Measurements from ENCODE around the gene FOSL1.
A peak's percentile ranks its signal among the peaks of the same experiment; 100 is the strongest.

The FOSL1 gene

DNA sequence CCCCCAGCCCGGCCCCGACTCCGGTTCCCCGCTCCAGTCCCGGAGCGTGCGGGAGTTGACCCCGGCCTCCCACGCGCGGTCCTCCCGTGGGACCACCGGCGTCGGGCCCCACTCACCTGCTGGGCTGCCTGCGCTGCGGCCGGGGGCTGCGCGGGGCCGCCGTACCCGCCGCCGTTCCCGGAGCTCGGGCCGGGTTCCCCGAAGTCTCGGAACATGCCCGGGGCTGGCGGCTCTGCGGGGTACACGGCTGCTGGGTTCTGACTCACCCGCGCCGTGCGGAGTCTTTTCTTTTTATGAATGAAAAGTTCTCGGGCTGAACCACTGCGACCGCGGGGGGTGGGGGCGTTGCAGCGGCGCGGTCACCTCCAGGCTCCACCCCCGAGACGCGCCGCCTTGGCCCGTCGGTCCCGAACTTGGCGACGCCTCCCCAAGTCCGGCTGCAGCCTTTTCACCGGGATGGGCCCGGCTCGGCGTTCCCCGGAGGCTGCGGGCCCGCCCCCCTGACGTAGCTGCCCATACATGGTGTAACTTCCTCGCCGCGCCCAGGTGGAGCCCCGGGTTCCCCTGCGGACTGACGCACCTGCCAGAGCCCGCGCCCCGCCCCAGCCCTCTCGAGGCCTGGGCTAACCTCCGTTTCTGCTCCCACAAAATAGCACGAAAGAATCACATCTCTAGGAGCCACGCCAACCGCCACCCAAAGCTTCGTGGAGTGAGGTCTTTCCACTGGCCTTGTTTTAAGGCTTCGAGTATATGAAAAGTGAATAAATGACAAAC lies at the start of gene FOSL1:
TSS of gene FOSL1 (minus strand) at position 264 of the 774 bp plus-strand sequence. CDS start at position 215, 49 bp downstream.
- peak; percentile 97 for DNase-seq

DNA sequence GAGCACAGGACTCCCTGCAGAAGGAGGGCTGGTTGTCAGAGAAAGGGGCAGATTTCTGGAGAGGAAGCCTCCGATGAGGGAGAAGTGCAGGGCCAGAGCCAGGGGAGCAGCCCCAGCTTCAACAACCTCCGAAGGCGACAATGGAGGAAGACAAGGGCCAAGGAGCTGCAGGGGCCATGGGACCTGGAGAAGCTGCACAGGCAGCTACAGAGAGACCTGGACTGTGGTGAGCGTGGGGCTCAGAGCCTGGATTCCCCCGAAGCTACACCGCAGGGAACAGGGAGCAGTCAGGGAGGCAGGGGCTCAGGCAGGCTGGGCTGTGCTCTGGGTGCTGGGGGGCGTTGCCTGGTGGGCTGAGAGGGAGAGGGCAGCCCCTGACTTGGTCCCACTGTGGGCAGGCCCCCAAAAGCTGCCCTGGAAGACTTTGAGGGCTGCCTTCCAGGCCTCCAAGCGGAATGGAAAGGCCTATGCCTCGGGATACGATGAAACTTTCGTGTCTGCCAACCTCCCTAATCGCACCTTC lies 47.5 kb upstream of the FOSL1 start:
- no peak for DNase-seq

DNA sequence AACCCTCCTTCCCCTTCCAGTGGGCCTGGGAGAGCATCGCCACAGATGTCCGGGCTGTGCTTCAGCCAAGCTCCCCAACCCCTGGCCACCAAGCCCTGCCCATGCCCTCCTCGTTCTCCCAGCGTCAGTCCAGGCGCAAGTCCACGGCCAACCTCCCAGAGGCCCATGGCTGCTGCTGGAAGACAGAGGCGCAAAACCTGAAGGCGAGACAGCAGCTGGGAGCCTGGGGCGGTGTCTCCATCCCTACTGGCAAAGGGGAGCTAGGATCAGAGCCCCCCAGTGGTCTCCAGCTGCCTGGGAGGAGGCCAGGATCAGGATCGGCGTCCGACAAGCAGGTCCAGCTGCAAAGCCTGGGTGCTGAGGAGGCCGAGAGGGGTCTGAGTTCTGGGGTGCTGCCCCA lies 46.9 kb upstream of the FOSL1 start:
- DNase-seq = no peak

DNA sequence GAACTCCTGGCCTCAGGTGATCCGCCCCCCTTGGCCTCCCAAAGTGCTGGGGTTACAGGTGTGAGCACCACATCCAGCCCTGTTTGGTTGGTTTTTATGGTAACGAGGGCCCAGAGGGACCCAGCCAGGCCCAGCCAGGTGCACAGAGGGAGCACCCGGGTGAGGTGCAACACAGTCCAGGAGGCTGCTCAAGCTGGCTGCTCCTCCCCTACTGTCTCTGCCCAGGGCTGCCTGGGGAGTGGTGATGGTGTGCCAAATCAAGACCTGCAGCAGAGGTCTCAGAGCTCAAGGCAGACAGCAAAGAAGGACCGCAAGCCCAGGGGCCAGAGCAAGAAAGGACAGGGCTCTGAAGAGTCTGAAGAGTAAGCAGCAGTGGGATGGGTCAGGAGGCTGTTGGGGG lies 46.5 kb upstream of the FOSL1 start:
- DNase-seq = no peak

DNA sequence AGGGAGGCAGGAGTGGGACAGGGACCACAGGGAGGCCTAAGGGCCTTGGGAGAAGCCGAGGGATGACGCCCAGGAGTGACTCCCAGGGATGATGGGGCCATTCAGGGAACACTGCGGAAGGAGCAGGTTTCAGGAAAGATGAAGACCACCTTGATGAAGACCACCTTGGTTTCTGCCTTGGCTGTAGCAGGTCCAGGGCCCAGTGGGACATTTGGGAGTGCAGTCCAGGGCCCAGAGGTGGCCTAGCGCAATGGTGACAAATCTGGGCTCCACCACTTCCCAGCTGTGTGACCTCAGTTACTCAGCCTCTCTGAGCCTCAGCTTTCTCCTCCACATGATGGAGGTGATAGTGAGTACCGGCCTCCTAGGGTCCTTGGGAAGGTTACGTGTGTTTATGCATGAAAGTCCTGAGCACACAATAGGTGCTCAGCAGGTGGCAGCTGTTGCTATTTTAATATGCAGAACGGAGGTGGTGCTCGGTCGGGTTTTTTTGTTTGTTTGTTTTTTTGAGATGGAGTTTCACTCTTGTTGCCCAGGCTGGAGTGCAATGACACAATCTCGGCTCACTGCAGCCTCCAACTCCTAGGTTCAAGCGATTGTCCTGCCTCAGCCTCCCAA lies 45.9 kb upstream of the FOSL1 start:
- no peak for DNase-seq

DNA sequence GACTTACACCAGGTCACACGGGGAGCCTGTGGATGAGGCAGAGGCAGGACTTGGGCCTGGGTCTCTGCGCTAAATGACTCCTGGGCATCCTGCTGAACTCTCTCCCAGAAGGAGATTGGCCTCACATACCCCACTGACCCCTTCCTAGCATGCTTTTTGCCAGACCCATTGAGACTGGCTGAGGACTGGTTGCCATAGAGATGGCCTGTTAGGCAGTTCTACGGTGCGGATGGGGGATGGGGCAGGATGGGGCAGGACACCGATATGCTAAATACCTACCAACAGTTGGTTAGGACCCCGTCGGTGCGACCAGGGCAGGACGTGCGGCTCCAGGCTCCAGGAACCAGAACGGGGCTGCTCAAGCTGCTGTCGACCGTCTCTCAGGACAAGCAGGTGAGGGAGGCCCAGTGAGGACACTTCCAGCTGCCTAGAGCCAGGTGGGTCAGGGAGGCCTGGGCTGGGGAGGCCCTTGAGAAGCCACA lies 45.3 kb upstream of the FOSL1 start, which contains the start of gene TSGA10IP:
TSS of gene TSGA10IP (plus strand) at position 51 of the 482 bp plus-strand sequence. CDS start at position 247, 196 bp downstream.
- no peak for DNase-seq

DNA sequence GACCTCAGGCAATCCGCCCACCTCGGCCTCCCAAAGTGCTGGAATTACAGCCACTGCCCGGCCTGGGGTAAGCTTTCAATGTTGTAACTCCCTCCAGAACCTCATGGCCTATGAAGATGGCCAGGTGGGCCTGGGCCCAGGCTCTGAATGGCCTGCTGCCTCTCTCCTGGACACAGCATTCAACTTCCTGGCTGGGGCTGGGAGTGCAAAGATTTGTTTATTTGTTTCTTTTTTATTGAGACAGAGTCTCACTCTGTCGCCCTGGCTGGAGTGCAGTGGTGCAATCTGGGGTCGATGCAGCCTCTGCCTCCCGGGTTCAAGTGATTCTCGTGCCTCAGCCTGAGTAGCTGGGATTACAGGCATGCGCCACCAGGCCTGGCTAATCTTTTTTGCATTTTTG lies 44.6 kb upstream of the FOSL1 start:
- DNase-seq = no peak

DNA sequence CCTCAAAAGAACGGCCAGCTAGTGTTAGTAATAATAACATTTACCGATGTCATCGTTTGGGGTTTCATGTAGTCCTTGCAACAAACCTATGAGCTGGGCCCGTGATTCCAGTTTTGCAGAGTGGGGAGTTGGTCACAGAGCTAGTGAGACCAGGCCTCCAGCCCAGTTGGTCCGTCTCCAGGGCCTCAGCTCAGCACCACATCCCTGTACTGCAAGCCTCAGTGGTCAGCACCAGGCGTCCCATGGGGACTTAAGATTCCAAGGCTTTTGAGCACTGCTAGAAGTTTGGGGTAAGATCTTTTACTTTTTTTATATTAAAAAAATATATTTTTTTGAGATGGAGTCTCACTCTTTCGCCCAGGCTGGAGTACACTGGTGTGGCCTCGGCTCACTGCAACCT lies 44.0 kb upstream of the FOSL1 start:
- DNase-seq = no peak

DNA sequence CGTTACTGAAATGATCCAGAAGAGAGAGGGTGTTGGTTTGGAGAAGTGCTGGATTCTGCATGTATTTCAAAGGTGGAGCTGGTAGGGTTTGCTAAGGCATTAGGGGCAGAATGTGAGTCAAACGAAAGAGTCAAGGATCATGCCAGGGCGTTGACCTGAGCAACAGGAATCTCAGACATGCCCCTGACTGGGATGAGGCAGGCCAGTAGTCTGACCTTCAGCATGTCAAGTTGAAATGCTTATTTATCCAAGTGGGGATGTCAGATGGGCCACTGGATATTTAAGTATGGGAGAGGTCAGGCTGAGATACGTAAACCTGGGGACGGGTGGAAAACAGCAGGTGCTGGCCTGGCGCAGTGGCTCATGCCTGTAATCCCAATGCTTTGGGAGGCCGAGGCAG lies 42.3 kb upstream of the FOSL1 start:
- DNase-seq = no peak

DNA sequence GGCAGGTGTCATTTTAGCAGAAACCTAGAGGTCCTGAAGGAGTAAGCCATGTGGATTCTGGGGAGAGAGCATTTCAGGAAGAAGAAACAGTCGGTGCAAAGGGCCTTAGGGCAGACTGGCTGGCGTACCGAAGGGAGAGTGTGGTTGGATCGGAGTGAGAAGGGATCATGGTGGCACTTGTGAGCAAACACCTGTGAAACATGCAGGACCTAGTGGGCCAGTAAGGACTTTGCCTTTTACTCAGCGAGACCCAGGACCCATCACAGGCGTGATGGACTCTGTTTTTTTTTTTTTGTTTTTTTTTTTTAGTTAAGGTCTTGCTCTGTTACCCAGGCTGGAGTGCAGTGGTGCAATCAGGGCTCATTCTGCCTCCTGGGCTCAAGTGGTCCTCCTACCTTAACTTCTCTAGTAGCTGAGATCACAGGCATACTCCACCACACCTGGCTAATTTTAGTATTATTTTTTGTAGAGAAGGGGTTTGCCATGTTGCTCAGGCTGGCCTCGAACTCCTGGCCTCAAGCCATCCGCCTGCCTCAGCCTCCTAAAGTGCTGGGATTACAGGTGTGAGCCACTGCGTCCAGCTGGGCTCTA lies 41.6 kb upstream of the FOSL1 start:
- DNase-seq = no peak

DNA sequence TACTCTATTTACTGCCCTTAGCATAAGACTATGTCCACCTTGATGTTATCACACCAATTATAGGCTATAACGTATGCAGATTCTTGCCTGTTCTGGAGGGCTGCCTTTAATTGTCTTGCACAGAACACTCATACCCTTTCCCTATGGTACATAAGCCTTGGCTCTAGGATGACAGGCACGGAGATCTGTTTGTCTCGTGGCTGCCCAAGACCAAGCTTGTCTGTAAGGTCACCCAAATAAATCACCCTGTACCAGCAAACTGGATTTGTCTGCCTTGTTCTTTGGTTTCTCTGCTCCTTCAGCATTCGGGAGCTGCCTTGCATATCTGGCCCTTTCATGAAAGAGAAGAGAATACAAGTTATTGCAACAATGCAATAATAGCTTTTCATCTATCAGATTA lies 37.6 kb upstream of the FOSL1 start:
- no peak for DNase-seq

DNA sequence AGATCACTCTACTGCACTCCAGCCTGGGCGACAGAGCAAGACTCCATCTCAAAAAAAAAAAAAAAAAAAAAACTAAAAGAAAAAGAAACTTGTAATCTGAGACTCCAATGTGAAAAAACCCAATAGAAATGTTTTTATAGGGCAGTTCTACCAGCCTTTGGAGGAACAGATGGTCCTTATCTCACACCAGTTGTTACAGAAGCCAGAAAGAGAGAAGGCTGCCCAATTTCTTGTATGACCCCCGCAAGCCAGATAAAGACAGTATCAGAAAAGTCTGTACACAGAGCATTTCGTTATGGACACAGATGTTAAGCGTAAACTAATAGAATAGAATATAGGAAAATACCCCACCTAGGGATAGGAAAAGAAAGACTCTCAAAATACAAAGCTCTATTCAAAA lies 33.8 kb upstream of the FOSL1 start:
- no peak for DNase-seq

DNA sequence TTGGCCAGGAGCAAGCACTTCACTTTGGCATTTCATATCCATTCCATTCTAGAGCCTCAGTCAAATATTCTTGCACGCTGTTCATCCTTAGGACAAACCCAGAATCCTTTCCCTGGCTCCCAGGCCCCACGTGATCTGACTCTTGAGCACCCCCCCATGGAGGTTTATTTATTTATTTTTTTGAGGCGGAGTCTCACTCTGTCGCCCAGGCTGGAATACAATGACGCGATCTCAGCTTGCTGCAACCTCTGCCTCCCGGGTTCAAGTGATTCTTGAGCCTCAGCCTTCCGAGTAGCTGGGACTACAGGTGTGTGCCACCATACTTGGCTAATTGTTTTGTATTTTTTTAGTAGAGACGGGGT lies 32.4 kb upstream of the FOSL1 start:
- no peak for DNase-seq

DNA sequence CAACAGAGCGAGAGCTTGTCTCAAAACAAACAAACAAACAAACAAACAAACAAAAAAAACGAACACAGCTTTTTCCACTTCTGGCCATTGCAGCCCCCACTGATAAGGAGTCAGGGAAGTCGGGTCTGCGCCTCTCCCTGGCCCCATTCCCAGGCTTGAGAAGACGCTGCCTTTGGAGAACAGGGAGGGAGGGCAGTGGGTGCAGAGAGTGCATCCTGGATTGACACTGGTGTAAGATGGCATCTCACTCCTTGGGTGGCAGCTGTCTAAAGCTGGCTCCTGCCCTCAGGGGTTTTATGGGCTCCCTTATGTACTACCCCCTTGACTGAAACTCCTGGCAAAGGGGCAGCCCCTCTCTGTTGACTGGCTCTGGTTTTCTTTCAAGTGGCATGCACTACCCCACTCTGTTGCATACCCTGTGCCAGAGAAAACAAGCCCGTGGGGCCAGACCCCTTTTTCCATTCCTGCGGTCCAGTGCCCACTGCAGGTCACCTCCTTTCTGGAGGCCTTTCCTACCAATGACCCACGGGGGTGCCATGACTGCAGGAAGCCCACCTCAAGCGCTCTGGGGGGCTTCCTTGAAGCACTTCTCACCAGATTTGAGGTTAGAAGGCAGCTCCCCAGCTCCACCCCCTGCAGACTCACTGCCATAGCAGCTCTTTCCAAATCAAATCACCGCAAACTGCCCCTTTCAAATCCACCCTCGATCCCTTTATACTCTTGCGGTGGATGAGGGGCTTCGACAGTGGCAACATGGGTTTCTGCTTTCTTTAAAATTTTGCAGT lies 31.8 kb upstream of the FOSL1 start:
- no peak for DNase-seq

DNA sequence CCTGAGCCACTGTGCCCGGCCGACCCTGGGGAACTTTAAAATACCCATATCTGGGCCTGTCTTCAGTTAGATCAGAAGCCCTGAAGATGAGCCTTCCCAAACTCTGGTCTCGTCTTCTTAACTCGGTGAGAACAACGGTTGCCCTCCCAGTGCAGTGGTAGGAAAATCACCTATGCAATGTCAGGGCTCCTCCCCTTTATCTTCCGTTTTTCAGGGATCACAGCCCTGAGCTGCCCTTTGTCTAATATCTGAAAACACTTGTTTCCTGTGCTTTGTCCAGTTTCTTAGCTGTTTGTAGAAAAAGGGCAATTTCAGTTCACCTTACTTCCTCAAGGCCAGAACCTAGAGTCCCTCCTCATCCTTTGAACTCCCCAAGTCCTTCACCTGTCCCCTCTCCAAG lies 28.5 kb upstream of the FOSL1 start:
- DNase-seq = no peak

DNA sequence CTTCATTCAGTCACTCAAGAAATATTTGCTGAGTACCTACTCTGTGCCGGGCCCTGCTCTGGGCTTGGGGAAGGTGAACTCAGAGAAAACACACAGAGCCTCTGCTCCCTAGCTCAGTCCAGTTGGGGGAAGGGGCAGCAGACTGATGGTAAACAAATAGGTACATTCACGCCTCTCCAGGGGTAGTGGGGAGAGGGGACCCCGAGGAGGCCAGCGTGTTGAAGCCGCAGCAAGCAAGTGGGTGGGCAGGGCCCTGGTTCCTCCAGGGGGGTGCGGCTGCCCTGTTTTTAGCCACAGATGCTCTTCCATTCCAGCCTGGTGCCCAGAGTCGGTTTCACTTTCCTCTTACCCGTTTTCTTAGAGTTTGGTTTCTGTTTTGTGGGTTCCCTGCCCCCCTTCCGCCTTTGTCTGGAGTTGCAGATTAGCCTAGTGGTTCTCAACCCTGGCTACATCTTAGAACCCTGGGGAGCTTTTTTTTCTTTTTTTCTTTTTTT lies 27.8 kb upstream of the FOSL1 start:
- DNase-seq = peak; percentile 88

DNA sequence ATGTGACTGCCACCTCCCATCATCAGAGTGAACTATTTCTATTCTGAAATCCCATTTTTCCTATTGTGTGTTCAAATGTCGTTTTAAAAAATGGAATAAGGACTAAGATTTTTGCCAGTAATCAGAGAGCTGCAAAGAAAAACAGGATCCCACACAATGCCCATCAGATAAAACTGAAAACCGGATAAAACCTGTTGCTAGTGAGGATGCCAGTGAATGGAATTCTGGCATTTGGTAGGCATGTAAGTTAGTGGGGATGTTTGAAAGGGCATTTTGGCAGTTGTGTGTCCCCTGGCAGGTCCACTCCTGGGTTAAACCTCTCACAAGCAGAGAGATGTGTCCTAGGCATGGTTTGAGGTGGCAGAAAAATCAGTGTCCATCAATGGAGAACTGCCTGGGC lies 25.2 kb upstream of the FOSL1 start:
- DNase-seq = no peak

DNA sequence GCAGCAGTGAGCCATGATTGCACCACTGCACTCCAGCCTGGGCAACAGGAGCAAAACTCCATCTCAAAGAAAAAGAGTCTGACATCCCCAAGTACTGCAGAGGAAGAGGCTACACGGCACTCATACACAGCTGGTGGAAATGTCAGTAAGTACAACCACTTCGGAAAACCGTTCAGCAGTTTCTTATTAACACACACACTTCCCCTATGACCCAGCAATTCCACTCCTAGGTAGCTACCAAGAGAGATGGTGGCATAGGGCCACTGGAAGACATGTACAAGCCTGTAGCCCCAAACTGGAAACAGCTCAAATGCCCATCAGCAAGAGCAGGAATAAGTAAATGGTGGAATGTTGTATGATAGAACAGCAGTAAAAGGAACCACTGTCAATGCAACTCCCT lies 22.4 kb upstream of the FOSL1 start:
- no peak for DNase-seq

DNA sequence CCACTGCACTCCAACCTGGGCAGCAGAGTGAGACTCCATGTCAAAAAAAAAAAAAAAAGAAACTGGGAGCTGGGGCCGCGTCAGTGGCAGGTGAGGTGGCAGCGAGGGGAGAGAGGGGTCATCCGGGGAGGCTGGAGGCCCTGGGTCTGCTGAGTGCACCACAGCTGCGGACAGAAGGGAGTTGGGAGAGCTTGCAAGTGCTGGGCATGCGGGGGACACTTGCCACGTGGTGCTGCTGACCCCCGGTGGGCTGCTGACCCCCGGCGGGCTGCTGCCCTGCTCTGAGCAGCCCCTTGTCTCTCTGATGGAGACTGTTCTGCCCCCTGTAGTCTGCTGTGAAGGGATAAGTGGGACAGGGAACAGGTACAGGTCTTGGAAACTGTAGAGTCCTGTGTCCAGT lies 21.7 kb upstream of the FOSL1 start:
- DNase-seq = no peak

DNA sequence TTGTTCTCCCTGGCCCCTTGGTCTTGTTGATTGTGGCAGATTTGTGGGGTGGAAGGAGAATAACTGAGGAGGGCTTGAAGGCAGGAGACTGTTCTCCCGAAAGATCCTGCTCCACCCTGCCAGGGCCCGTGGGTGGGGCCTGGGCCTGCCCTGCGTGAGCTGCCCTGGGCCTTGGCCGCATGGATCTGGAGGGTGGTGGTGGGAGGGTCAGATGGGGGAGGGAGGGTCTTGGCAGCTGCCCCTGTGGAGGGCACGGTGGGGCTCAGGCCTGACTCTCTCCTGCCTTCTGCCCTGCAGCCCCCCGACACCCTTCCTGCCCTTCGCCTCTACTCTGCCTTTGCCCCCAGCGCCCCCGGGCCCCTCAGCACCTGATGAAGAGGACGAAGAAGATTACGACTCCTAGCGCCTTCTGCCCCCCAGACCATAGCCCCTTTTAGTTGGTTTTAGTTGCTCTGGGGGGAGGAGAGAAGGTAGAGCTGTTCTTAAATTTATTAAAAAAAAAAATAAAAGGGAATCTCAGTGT lies 20.9 kb upstream of the FOSL1 start:
- DNase-seq = no peak

DNA sequence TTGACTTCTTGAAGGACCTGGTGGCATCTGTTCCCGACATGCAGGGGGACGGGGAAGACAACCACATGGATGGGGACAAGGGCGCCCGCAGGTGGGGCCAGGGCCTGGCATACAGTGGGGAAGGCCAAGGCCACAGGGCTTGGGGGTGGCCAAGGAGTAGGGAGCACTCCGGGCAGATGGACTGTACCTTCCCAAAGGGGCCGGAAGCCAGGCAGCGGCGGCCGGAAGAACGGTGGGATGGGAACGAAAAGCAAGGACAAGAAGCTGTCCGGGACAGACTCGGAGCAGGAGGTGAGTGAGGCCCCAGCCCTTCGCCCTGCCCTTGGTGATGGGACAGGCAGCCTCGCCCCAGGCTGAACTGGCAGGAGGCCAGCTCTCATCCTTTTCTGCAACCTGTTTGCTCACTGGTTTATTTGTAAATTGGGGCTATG lies 20.2 kb upstream of the FOSL1 start:
- no peak for DNase-seq

DNA sequence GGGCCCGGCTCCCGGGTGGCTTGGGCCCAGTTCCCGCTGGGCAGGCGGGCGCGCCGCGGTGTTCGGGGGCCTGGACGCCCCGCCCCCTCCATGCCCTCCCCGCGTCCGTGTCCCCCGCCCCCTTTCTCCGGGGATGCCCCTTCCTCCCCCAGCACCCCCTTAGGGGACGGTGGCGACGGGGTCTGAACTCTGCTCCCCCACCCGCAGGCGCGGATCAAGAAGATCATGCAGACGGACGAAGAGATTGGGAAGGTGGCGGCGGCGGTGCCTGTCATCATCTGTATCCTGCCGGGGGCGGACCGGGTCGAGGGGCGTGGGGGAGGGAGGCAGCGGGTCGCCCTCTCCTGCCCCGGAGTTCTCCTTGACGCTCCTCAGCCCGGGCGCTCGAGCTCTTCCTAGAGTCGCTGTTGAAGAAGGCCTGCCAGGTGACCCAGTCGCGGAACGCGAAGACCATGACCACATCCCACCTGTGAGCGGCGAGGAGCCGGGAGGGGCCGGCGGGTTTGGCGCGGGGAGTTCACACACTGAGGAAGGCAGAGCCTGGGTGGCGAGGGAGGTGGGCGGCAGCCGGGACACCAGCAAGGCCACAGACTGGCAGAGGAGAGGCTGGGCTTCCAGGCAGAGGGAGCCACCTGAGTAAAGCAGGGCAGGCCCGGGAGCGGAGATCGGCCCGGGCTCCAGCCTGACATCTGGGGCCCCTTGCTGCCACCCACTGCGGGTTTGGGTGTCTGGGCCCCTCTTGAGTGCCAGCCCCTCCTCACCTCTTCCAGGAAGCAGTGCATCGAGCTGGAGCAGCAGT lies 19.6 kb upstream of the FOSL1 start:
- peak; percentile 72 for DNase-seq

All from CD4-positive, alpha-beta T cell treated with Interleukin-21 for 1 hour (primary cell).